HEK293 (cell line): ENCODE results near the gene GLCCI1.

Experiments
- CTCF ChIA-PET: fragments of 350-600 bp; formaldehyde crosslinking; extraction: SDS; loops from one replicate; lab custom pipeline; 2021; ENCODE audit warnings: antibody characterized with exemption; lab: Yijun Ruan, JAX
- POLR2A ChIA-PET: fragments of 300-600 bp; formaldehyde crosslinking; extraction: SDS; loops from one replicate; lab custom pipeline; 2020; ENCODE audit warnings: antibody characterized with exemption, inconsistent platforms; lab: Yijun Ruan, JAX
- H3K27ac ChIP-seq: fragments of 200-500 bp; sonication (Bioruptor generic); 2 replicates; pipeline ENCODE4 v1.5.1; 2014; ENCODE audit warnings: low read depth, low read length, control low read depth, inconsistent platforms; ENCODE audit errors: extremely low read depth
- H3K36me3 ChIP-seq, 2 experiments: fragments of 200-500 bp in 1 of 2; sonication (Bioruptor generic) in 1 of 2; 1 replicate in 1 of 2; 2 replicates in 1 of 2; pipeline ENCODE4 v1.5.1; 2014 to 2017; ENCODE audit warnings: inconsistent platforms in 2 of 2, low read length in 2 of 2; ENCODE audit not compliant: control insufficient read depth in 2 of 2, insufficient read depth in 1 of 2
- H3K4me1 ChIP-seq: fragments of 200-500 bp; sonication (Bioruptor generic); 2 replicates; pipeline ENCODE4 v1.5.1; 2014; ENCODE audit warnings: mild to moderate bottlenecking, low read length, inconsistent platforms; ENCODE audit not compliant: control insufficient read depth, insufficient read depth
- H3K4me3 ChIP-seq: 2 replicates; pipeline ENCODE4 v1.5.1; 2011; ENCODE audit warnings: low read depth, mild to moderate bottlenecking, control low read depth, low read length, moderate library complexity
- H3K9me3 ChIP-seq: fragments of 200-500 bp; sonication (Bioruptor generic); 2 replicates; pipeline ENCODE4 v1.5.1; 2014; ENCODE audit warnings: low read depth, low read length, inconsistent platforms; ENCODE audit not compliant: control insufficient read depth, insufficient read depth
- FEZF1 ChIP-seq: fragments of 450-650 bp; formaldehyde crosslinking; IDR thresholded peaks from 2 replicates; pipeline ENCODE4 v1.5.1; 2016; ENCODE audit warnings: missing biosample characterization, missing genetic modification characterization
- IKZF3 ChIP-seq: fragments of 450-650 bp; IDR thresholded peaks from 2 replicates; pipeline ENCODE4 v1.5.0; 2018; ENCODE audit warnings: missing biosample characterization, mild to moderate bottlenecking, missing genetic modification characterization, moderate library complexity
- MYNN ChIP-seq: fragments of 450-650 bp; formaldehyde crosslinking; IDR thresholded peaks from 2 replicates; pipeline ENCODE4 v1.5.1; 2016; ENCODE audit warnings: missing biosample characterization, missing genetic modification characterization, borderline replicate concordance
- MZF1 ChIP-seq: fragments of 450-650 bp; formaldehyde crosslinking; IDR thresholded peaks from 2 replicates; pipeline ENCODE4 v1.5.1; 2017; ENCODE audit warnings: missing biosample characterization, missing genetic modification characterization, borderline replicate concordance
- OSR2 ChIP-seq: fragments of 450-650 bp; formaldehyde crosslinking; IDR thresholded peaks from 2 replicates; pipeline ENCODE4 v1.5.1; 2016; ENCODE audit warnings: missing biosample characterization, missing genetic modification characterization
- PRDM1 ChIP-seq: fragments of 450-650 bp; formaldehyde crosslinking; IDR thresholded peaks from 2 replicates; pipeline ENCODE4; 2016; ENCODE audit warnings: missing biosample characterization, missing genetic modification characterization
- RBAK ChIP-seq: fragments of 450-650 bp; formaldehyde crosslinking; IDR thresholded peaks from 2 replicates; pipeline ENCODE4 v1.5.1; 2016; ENCODE audit warnings: missing biosample characterization, missing genetic modification characterization
- ZBTB20 ChIP-seq: fragments of 450-650 bp; formaldehyde crosslinking; IDR thresholded peaks from 2 replicates; pipeline ENCODE4 v1.5.1; 2016; ENCODE audit warnings: missing biosample characterization, missing genetic modification characterization
- ZFP37 ChIP-seq: fragments of 450-650 bp; formaldehyde crosslinking; IDR thresholded peaks from 2 replicates; pipeline ENCODE4 v1.5.1; 2016; ENCODE audit warnings: missing biosample characterization, missing genetic modification characterization
- ZFP41 ChIP-seq: fragments of 450-650 bp; formaldehyde crosslinking; IDR thresholded peaks from 2 replicates; pipeline ENCODE4 v1.5.1; 2016; ENCODE audit warnings: missing biosample characterization, missing genetic modification characterization, borderline replicate concordance
- ZNF16 ChIP-seq: fragments of 450-650 bp; formaldehyde crosslinking; IDR thresholded peaks from 2 replicates; pipeline ENCODE4 v1.5.1; 2016; ENCODE audit warnings: low read depth, missing biosample characterization, missing genetic modification characterization
- ZNF335 ChIP-seq: fragments of 450-650 bp; formaldehyde crosslinking; conservative IDR thresholded peaks from 2 replicates; pipeline ENCODE4 v1.5.1; 2016; ENCODE audit warnings: missing biosample characterization, missing genetic modification characterization
- ZNF341 ChIP-seq: fragments of 450-650 bp; formaldehyde crosslinking; IDR thresholded peaks from 2 replicates; pipeline ENCODE4; 2016; ENCODE audit warnings: low read depth, missing biosample characterization, missing genetic modification characterization
- ZNF391 ChIP-seq: fragments of 450-650 bp; formaldehyde crosslinking; IDR thresholded peaks from 2 replicates; pipeline ENCODE4 v1.5.1; 2016; ENCODE audit warnings: low read depth, missing biosample characterization, missing genetic modification characterization, borderline replicate concordance
- ZNF394 ChIP-seq: fragments of 450-650 bp; formaldehyde crosslinking; IDR thresholded peaks from 2 replicates; pipeline ENCODE4 v1.5.1; 2016; ENCODE audit warnings: missing biosample characterization, missing genetic modification characterization, mild to moderate bottlenecking, moderate library complexity, borderline replicate concordance
- ZNF48 ChIP-seq: fragments of 450-650 bp; formaldehyde crosslinking; IDR thresholded peaks from 2 replicates; pipeline ENCODE4 v1.5.1; 2016; ENCODE audit warnings: missing biosample characterization, missing genetic modification characterization
- ZNF560 ChIP-seq: fragments of 450-650 bp; formaldehyde crosslinking; IDR thresholded peaks from 2 replicates; pipeline ENCODE4 v1.5.1; 2017; ENCODE audit warnings: missing biosample characterization, missing genetic modification characterization, borderline replicate concordance
- ZNF571 ChIP-seq: fragments of 450-650 bp; formaldehyde crosslinking; IDR thresholded peaks from 2 replicates; pipeline ENCODE4 v1.5.0; 2017; ENCODE audit warnings: missing biosample characterization, missing genetic modification characterization
- ZNF600 ChIP-seq: fragments of 450-650 bp; formaldehyde crosslinking; IDR thresholded peaks from 2 replicates; pipeline ENCODE4 v1.5.1; 2016; ENCODE audit warnings: missing biosample characterization, missing genetic modification characterization
- ZNF660 ChIP-seq: fragments of 450-650 bp; IDR thresholded peaks from 2 replicates; pipeline ENCODE4 v1.5.1; 2018; ENCODE audit warnings: missing biosample characterization, mild to moderate bottlenecking, missing genetic modification characterization
- ZNF747 ChIP-seq: fragments of 450-650 bp; formaldehyde crosslinking; IDR thresholded peaks from 2 replicates; pipeline ENCODE4 v1.5.1; 2016; ENCODE audit warnings: missing biosample characterization, missing genetic modification characterization
- ZNF785 ChIP-seq: fragments of 450-650 bp; formaldehyde crosslinking; IDR thresholded peaks from 2 replicates; pipeline ENCODE4 v1.5.1; 2016; ENCODE audit warnings: missing biosample characterization, missing genetic modification characterization
- ZNF837 ChIP-seq: fragments of 450-650 bp; formaldehyde crosslinking; IDR thresholded peaks from 2 replicates; pipeline ENCODE4 v1.5.1; 2016; ENCODE audit warnings: missing biosample characterization, missing genetic modification characterization
- ZSCAN30 ChIP-seq: fragments of 450-650 bp; IDR thresholded peaks from 2 replicates; pipeline ENCODE4 v1.5.1; 2018; ENCODE audit warnings: missing biosample characterization, mild to moderate bottlenecking, missing genetic modification characterization, moderate library complexity
- TF ChIP-seq, protein P1 (sequence below): fragments of 450-650 bp; formaldehyde crosslinking; IDR thresholded peaks from 2 replicates; pipeline ENCODE4 v1.5.1; 2016; ENCODE audit warnings: missing biosample characterization, missing genetic modification characterization
- TF ChIP-seq, protein P2 (sequence below): fragments of 450-650 bp; formaldehyde crosslinking; IDR thresholded peaks from 2 replicates; pipeline ENCODE4 v1.5.1; 2016; ENCODE audit warnings: missing biosample characterization, missing genetic modification characterization
- TF ChIP-seq, protein P3 (sequence below): fragments of 450-650 bp; formaldehyde crosslinking; IDR thresholded peaks from 2 replicates; pipeline ENCODE4 v1.5.1; 2016; ENCODE audit warnings: missing biosample characterization, missing genetic modification characterization
- TF ChIP-seq, protein P4 (sequence below): fragments of 450-650 bp; formaldehyde crosslinking; conservative IDR thresholded peaks from 2 replicates; pipeline ENCODE4 v1.5.1; 2016; ENCODE audit warnings: low read depth, missing biosample characterization, missing genetic modification characterization

The GLCCI1 gene

DNA sequence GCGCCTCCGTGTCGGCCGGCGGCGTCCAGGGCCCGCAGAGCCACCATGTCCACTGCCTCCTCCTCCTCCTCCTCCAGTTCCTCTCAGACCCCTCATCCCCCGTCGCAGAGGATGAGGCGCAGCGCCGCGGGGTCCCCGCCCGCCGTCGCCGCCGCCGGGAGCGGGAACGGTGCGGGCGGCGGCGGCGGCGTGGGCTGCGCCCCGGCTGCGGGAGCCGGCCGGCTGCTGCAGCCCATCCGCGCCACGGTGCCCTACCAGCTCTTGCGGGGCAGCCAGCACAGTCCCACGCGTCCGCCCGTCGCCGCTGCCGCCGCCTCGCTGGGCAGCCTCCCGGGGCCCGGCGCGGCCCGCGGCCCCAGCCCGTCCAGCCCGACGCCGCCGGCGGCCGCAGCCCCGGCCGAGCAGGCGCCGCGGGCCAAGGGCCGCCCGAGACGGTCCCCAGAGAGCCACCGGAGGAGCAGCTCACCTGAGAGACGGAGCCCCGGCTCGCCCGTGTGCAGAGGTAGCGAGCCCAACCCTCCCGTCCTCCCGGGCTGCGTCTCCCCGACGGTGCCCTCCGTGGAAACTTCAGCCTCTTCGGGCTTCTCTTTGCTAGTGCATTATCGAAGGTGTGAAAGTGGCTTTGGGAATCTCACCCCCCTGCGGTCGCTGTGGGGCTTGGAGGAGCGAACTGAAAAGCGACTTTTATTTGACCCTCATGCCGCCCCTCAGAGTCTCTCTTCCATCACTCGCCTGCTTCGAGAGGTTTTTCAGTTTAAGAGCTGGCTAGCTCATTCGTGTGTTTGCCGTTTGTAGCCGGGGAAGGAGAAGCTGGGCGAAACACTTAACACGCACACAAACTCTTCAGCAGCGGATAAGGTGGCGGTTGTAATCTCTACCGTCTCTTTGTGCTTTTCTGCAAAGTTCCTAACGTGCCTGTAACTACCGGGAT, 975 bp downstream of the GLCCI1 start:
- Histone ChIP-seq H3K4me1 (peaks cover 3% of the 10 kb centered on the region), H3K27ac (peak overlapping the region; percentile 99), H3K4me3 (peak overlapping the region; percentile 94), H3K36me3 (no peaks in the 10 kb centered on the region), H3K9me3 (no peaks in the 10 kb centered on the region)
- ChIA-PET CTCF (interaction anchor here (0.7 to 1.1 kb wide), 3 partner anchors 68 to 374 kb away, joined by 3 to 4 read pairs (median 3); no protein-coding TSS in a partner anchor), POLR2A (interaction anchor here (1.1 kb wide), 1 partner anchor 14 kb away, joined by 6 read pairs; no protein-coding TSS in a partner anchor)
- TF ChIP-seq ZNF335 (tag by site-specific recombination), result peak; percentile 62; the same call in 1 of the 2 replicates
- no peak for TF ChIP-seq ZNF747 (tag by site-specific recombination)
- TF ChIP-seq ZNF16 (tag by site-specific recombination), result no peak
- TF ChIP-seq ZNF394 (tag by site-specific recombination), result peak; percentile 87; the same call in 1 of the 2 replicates
- TF ChIP-seq ZFP37 (tag by site-specific recombination), result 0 out of 2 replicates have a peak, but pooled peaks have one; percentile 40
- TF ChIP-seq RBAK, result no peak
- TF ChIP-seq ZNF341, result no peak
- no peak for TF ChIP-seq FEZF1 (tag by site-specific recombination)
- no peak for TF ChIP-seq MZF1 (tag by site-specific recombination)
- no peak for TF ChIP-seq ZNF560 (tag by site-specific recombination)
- no peak for TF ChIP-seq IKZF3 (tag by site-specific recombination)
- TF ChIP-seq, protein P1, sequence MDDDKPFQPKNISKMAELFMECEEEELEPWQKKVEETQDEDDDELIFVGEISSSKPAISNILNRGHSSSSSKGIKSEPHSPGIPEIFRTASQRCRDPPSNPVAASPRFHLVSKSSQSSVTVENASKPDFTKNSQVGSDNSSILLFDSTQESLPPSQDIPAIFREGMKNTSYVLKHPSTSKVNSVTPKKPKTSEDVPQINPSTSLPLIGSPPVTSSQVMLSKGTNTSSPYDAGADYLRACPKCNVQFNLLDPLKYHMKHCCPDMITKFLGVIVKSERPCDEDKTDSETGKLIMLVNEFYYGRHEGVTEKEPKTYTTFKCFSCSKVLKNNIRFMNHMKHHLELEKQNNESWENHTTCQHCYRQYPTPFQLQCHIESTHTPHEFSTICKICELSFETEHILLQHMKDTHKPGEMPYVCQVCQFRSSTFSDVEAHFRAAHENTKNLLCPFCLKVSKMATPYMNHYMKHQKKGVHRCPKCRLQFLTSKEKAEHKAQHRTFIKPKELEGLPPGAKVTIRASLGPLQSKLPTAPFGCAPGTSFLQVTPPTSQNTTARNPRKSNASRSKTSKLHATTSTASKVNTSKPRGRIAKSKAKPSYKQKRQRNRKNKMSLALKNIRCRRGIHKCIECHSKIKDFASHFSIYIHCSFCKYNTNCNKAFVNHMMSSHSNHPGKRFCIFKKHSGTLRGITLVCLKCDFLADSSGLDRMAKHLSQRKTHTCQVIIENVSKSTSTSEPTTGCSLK (tag by site-specific recombination), result no peak
- peak; percentile 98 for TF ChIP-seq MYNN
- peak; percentile 25; the same call in 1 of the 2 replicates for TF ChIP-seq ZNF660 (tag by site-specific recombination)
- no peak for TF ChIP-seq ZNF48 (tag by site-specific recombination)
- TF ChIP-seq ZNF785 (tag by site-specific recombination), result no peak
- peak; percentile 20; the same call in 1 of the 2 replicates for TF ChIP-seq ZSCAN30
- TF ChIP-seq PRDM1 (tag by site-specific recombination), result peak; percentile 8; the same call in 1 of the 2 replicates
- TF ChIP-seq ZNF391 (tag by site-specific recombination), result no peak
- TF ChIP-seq ZNF600, result no peak
- TF ChIP-seq, protein P2, sequence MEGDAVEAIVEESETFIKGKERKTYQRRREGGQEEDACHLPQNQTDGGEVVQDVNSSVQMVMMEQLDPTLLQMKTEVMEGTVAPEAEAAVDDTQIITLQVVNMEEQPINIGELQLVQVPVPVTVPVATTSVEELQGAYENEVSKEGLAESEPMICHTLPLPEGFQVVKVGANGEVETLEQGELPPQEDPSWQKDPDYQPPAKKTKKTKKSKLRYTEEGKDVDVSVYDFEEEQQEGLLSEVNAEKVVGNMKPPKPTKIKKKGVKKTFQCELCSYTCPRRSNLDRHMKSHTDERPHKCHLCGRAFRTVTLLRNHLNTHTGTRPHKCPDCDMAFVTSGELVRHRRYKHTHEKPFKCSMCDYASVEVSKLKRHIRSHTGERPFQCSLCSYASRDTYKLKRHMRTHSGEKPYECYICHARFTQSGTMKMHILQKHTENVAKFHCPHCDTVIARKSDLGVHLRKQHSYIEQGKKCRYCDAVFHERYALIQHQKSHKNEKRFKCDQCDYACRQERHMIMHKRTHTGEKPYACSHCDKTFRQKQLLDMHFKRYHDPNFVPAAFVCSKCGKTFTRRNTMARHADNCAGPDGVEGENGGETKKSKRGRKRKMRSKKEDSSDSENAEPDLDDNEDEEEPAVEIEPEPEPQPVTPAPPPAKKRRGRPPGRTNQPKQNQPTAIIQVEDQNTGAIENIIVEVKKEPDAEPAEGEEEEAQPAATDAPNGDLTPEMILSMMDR (tag by site-specific recombination), result peak; percentile 40; the same call in 1 of the 2 replicates
- TF ChIP-seq, protein P3, sequence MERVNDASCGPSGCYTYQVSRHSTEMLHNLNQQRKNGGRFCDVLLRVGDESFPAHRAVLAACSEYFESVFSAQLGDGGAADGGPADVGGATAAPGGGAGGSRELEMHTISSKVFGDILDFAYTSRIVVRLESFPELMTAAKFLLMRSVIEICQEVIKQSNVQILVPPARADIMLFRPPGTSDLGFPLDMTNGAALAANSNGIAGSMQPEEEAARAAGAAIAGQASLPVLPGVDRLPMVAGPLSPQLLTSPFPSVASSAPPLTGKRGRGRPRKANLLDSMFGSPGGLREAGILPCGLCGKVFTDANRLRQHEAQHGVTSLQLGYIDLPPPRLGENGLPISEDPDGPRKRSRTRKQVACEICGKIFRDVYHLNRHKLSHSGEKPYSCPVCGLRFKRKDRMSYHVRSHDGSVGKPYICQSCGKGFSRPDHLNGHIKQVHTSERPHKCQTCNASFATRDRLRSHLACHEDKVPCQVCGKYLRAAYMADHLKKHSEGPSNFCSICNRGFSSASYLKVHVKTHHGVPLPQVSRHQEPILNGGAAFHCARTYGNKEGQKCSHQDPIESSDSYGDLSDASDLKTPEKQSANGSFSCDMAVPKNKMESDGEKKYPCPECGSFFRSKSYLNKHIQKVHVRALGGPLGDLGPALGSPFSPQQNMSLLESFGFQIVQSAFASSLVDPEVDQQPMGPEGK (tag by site-specific recombination), result no peak
- TF ChIP-seq ZBTB20, result peak; percentile 28; the same call in 1 of the 2 replicates
- TF ChIP-seq, protein P4, sequence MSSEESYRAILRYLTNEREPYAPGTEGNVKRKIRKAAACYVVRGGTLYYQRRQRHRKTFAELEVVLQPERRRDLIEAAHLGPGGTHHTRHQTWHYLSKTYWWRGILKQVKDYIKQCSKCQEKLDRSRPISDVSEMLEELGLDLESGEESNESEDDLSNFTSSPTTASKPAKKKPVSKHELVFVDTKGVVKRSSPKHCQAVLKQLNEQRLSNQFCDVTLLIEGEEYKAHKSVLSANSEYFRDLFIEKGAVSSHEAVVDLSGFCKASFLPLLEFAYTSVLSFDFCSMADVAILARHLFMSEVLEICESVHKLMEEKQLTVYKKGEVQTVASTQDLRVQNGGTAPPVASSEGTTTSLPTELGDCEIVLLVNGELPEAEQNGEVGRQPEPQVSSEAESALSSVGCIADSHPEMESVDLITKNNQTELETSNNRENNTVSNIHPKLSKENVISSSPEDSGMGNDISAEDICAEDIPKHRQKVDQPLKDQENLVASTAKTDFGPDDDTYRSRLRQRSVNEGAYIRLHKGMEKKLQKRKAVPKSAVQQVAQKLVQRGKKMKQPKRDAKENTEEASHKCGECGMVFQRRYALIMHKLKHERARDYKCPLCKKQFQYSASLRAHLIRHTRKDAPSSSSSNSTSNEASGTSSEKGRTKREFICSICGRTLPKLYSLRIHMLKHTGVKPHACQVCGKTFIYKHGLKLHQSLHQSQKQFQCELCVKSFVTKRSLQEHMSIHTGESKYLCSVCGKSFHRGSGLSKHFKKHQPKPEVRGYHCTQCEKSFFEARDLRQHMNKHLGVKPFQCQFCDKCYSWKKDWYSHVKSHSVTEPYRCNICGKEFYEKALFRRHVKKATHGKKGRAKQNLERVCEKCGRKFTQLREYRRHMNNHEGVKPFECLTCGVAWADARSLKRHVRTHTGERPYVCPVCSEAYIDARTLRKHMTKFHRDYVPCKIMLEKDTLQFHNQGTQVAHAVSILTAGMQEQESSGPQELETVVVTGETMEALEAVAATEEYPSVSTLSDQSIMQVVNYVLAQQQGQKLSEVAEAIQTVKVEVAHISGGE (tag by site-specific recombination), result peak; percentile 17; the same call in 1 of the 2 replicates
- TF ChIP-seq ZNF571 (tag by site-specific recombination), result no peak
- TF ChIP-seq OSR2 (tag by site-specific recombination), result no peak
- TF ChIP-seq ZNF837 (tag by site-specific recombination), result no peak
- TF ChIP-seq ZFP41 (tag by site-specific recombination), result no peak
